Measurements from ENCODE around the gene SPOP.

DNA sequence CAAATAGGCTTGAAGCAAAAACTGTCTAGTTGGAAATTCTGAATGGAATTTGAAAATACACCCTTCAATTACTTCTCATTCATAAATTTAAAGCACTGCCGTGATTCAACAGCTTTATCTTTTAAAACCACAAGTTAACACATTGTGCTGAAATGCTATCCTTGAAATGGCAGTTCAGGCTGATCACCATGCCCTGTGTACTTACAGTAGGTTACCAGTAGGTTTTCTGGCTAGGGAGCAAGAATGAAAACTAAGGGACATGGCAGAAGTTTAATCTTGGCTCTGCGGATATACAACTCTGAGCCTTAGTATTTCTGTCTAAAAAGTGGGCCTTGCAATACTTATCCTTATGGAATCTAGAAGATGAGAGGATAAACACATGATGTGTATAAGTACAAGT, 74.2 kb downstream of the SPOP start:
- TF ChIP-seq, protein P1, sequence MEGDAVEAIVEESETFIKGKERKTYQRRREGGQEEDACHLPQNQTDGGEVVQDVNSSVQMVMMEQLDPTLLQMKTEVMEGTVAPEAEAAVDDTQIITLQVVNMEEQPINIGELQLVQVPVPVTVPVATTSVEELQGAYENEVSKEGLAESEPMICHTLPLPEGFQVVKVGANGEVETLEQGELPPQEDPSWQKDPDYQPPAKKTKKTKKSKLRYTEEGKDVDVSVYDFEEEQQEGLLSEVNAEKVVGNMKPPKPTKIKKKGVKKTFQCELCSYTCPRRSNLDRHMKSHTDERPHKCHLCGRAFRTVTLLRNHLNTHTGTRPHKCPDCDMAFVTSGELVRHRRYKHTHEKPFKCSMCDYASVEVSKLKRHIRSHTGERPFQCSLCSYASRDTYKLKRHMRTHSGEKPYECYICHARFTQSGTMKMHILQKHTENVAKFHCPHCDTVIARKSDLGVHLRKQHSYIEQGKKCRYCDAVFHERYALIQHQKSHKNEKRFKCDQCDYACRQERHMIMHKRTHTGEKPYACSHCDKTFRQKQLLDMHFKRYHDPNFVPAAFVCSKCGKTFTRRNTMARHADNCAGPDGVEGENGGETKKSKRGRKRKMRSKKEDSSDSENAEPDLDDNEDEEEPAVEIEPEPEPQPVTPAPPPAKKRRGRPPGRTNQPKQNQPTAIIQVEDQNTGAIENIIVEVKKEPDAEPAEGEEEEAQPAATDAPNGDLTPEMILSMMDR (conservative IDR thresholded peaks at IDR 0.05), result no peak; the same call in 1 of the 2 replicates
- TF ChIP-seq ZFX (IDR thresholded peaks at IDR 0.05), result no peak

Measured in C4-2B (cell line).